GM21526 (cell line): ENCODE results near the gene C6orf89.

Experiments used
- ATAC-seq: cut with Tn5 transposase; IDR thresholded peaks from one replicate; pipeline ENCODE4 v1.9.1; 2021; ENCODE audit warnings: moderate library complexity; ENCODE audit not compliant: unreplicated experiment, low FRiP score

C6orf89 gene

DNA sequence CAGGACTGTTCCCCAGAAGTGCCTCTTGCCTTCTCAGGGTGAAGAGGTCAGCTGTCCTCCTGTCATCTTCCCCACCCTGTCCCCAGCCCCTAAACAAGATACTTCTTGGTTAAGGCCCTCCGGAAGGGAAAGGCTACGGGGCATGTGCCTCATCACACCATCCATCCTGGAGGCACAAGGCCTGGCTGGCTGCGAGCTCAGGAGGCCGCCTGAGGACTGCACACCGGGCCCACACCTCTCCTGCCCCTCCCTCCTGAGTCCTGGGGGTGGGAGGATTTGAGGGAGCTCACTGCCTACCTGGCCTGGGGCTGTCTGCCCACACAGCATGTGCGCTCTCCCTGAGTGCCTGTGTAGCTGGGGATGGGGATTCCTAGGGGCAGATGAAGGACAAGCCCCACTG is 78.6 kb downstream of the C6orf89 start:
- ATAC-seq, result no peak

DNA sequence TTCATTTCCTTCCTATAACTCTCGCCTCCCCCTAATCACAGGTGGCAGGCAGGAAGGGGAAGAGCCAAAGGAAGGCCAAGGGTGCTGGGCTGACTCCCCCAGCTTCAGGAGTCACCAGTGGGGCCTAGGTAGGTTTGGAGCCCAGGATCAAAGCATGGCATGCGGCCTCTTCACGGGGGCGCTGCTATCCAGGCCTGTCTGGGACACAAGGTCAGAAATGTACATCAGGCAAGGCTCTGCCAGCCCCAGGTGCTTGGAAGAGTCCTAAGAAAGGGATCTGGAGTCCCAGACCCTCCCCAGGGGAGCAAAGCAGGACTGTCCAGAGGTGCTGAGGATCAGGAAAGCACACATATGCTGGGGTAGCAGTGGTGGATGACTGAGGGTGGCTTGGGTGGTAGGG is 79.2 kb downstream of the C6orf89 start:
- ATAC-seq, result no peak

GRCh38 chr6:36967301-36967700 is 81.5 kb downstream of the C6orf89 start:
- no peak for ATAC-seq

DNA sequence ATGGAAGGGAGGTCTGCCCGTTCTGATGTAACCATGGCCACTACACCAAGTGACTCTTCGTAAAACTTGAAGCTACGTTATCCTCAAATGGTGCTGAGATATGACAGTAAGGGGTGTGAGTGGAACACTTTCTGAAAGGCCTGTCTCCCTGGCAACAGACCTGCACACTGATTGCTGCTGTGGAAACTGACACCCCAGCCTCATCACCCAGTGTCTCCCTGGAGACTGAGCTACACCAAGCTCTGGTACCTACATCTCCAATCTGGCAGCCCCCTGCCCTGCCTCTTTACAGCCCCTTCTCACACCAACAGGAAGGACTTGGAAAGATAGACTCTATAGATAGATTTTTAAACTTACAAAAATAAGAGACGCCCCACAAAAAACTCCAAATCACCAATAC is 82.0 kb downstream of the C6orf89 start:
- ATAC-seq, result no peak

- ATAC-seq, result no peak
These were observed 82.7 kb downstream of the C6orf89 start for GRCh38 chr6:36968266-36968977.

- ATAC-seq, result no peak
These were observed 83.5 kb downstream of the C6orf89 start for GRCh38 chr6:36969240-36969691.

- ATAC-seq, result no peak
These were observed 84.5 kb downstream of the C6orf89 start for GRCh38 chr6:36969988-36970891.

- no peak for ATAC-seq
These were observed 85.4 kb downstream of the C6orf89 start for GRCh38 chr6:36970892-36971842.

- ATAC-seq, result no peak
These were observed 86.3 kb downstream of the C6orf89 start for GRCh38 chr6:36971921-36972673.

GRCh38 chr6:36973190-36973589 is 87.4 kb downstream of the C6orf89 start:
- no peak for ATAC-seq

GRCh38 chr6:36973647-36974046 is 87.9 kb downstream of the C6orf89 start:
- ATAC-seq, result no peak

DNA sequence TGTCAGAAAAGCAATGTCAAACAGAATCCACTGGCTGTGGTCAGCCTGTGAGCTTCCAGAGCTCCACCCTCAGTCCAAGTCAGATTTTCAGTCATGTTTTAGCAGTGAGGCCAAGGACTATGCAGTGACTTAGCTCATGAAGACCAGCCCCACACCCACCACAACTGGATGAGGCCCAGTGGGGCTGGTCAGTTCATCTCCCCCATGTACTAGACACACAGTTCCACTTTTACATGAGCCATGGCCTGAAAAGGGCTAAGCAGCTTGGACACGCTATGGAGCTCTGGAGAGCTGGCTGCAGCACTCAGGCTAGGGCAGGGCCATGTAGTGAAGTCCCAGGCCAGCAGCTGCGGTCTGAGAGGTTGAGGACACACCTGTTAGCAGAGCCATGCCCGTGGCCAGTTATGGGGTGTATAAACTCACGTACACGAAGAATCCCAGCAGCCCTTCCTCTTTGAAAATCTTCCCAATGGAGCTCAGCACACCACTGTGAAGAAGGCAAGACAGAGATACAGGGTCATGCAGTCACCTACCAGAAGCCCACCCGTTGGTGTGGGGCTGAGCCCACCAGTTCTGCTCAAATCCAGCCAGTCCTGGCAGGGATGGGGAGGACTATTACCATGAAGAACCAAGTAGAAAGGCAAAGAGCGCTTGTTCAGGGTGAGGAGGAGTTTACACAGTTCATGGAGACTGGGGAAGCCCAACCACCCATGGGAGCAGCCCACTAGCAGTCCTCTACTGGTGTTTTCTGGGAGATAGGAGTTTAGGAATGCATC is 89.7 kb downstream of the C6orf89 start:
- no peak for ATAC-seq

DNA sequence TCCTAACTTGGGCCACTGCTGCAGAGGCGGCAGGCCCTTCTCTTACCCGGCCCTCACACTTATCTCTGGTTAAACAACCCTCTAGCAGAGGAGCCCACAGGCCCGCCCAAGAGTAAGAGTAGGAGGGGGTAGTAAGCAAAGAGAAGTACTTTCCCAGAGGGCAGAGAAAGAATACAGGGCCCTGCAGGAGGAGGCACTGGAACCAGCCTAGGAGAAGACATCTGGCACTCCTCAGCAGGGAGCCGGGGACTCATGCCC is 90.2 kb downstream of the C6orf89 start:
- no peak for ATAC-seq

GRCh38 chr6:36976509-36976908 is 90.8 kb downstream of the C6orf89 start:
- no peak for ATAC-seq

- no peak for ATAC-seq
These were observed 91.2 kb downstream of the C6orf89 start for GRCh38 chr6:36976931-36977330.

DNA sequence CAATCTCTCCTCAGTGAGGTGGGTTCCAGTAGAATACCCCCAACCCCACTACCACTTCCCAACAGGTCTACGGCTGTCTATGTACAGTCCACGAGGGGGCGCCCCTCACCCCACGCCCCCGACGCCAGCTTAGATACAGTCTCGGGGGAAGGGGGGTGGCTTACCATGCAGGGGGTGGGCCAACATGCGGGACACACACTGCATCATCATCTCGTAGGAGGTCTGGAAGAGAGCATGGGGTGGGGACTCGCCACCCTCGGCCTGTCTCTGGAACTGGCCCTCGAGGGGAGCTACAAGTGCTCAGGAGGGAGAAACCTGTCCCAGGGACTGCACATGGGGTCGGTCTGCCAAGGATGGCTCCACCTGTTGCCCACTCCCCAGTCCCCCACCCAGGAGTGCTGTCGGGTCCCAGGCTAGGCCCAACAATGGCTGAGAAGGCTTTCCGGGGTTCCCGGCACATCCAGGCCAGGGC is 91.8 kb downstream of the C6orf89 start:
- no peak for ATAC-seq
